Astrocyte (in vitro differentiated cells and primary cell): ENCODE data around the gene FLRT1. TPM values are rescaled to one million over a fixed set of nuclear protein-coding genes. Genes with fewer than 3 reads are reported as not detected.

ENCODE experiments used
- DNase-seq: peaks from one replicate; pipeline ENCODE4 v3.0.0-alpha.2; 2010; ENCODE audit warnings: low read depth
- FAIRE-seq: peaks from 2 replicates; lab custom pipeline; 2011; peaks lifted over from hg19 to GRCh38; lab: Jason Lieb, UNC
- H2AFZ ChIP-seq: 2 replicates; pipeline ENCODE4 v1.6.0; 2012; ENCODE audit warnings: low read depth, low read length, inconsistent platforms
- H3K27ac ChIP-seq: 2 replicates; pipeline ENCODE4 v1.5.1; 2011; ENCODE audit warnings: low read depth, low read length, inconsistent platforms
- H3K27me3 ChIP-seq: 2 replicates; pipeline ENCODE4 v1.6.0; 2011; ENCODE audit warnings: low read length, inconsistent platforms; ENCODE audit not compliant: insufficient read depth
- H3K36me3 ChIP-seq: 2 replicates; pipeline ENCODE4 v1.5.1; 2011; ENCODE audit warnings: low read length, inconsistent platforms; ENCODE audit not compliant: insufficient read depth
- H3K4me1 ChIP-seq: 2 replicates; pipeline ENCODE4 v1.5.1; 2011; ENCODE audit warnings: low read length, inconsistent platforms; ENCODE audit not compliant: insufficient read depth
- H3K4me2 ChIP-seq: 2 replicates; pipeline ENCODE4 v1.6.0; 2012; ENCODE audit warnings: low read length, inconsistent platforms
- H3K4me3 ChIP-seq: 2 replicates; pipeline ENCODE4 v1.5.1; 2011; ENCODE audit warnings: low read depth, mild to moderate bottlenecking, low read length, inconsistent platforms; ENCODE audit not compliant: insufficient read depth
- H3K79me2 ChIP-seq: 2 replicates; pipeline ENCODE4 v1.6.0; 2012; ENCODE audit warnings: mild to moderate bottlenecking, low read length, inconsistent platforms; ENCODE audit not compliant: insufficient read depth
- H3K9ac ChIP-seq: 2 replicates; pipeline ENCODE4 v1.6.0; 2012; ENCODE audit warnings: mild to moderate bottlenecking, low read length, inconsistent platforms
- H3K9me3 ChIP-seq: 2 replicates; pipeline ENCODE4 v1.5.1; 2012; ENCODE audit warnings: low read depth, mild to moderate bottlenecking, low read length, inconsistent platforms; ENCODE audit not compliant: insufficient read depth
- H4K20me1 ChIP-seq: 2 replicates; pipeline ENCODE4 v1.6.0; 2012; ENCODE audit warnings: low read length, inconsistent platforms; ENCODE audit not compliant: insufficient read depth
- H3K27ac Mint-ChIP-seq: one replicate; pipeline ENCODE4 v1.8.0; 2021; ENCODE audit warnings: mild to moderate bottlenecking, mixed read lengths; ENCODE audit not compliant: unreplicated experiment
- H3K27me3 Mint-ChIP-seq: one replicate; pipeline ENCODE4 v1.8.0; 2021; ENCODE audit warnings: low read depth, mixed read lengths; ENCODE audit not compliant: unreplicated experiment
- H3K36me3 Mint-ChIP-seq: one replicate; pipeline ENCODE4 v1.8.0; 2021; ENCODE audit warnings: low read depth, mixed read lengths; ENCODE audit not compliant: unreplicated experiment
- H3K4me1 Mint-ChIP-seq: one replicate; pipeline ENCODE4 v1.8.0; 2021; ENCODE audit warnings: low read depth, mixed read lengths; ENCODE audit not compliant: unreplicated experiment
- H3K4me3 Mint-ChIP-seq: one replicate; pipeline ENCODE4 v1.8.0; 2021; ENCODE audit warnings: mild to moderate bottlenecking, moderate library complexity, mixed read lengths; ENCODE audit not compliant: unreplicated experiment
- H3K9me3 Mint-ChIP-seq: one replicate; pipeline ENCODE4 v1.8.0; 2021; ENCODE audit warnings: mild to moderate bottlenecking, mixed read lengths; ENCODE audit not compliant: unreplicated experiment
- EZH2 ChIP-seq: IDR thresholded peaks from 2 replicates; pipeline ENCODE4 v1.6.1; 2012; ENCODE audit warnings: mild to moderate bottlenecking, low read length, inconsistent platforms; ENCODE audit not compliant: insufficient read depth
- total RNA-seq: library from RNA; stranded (reverse); gene quantifications from 2 replicates; pipeline ENCODE4 v1.2.1, GENCODE V29; 2021
- TF ChIP-seq, protein P1 (sequence below): IDR thresholded peaks from 2 replicates; pipeline ENCODE4 v1.5.1; 2011; ENCODE audit warnings: low read depth, mild to moderate bottlenecking, inconsistent platforms, low read length, moderate library complexity; ENCODE audit not compliant: insufficient read depth

Gene FLRT1
- total RNA-seq, 1 donor from 2014 or later: 0.20 TPM

DNA sequence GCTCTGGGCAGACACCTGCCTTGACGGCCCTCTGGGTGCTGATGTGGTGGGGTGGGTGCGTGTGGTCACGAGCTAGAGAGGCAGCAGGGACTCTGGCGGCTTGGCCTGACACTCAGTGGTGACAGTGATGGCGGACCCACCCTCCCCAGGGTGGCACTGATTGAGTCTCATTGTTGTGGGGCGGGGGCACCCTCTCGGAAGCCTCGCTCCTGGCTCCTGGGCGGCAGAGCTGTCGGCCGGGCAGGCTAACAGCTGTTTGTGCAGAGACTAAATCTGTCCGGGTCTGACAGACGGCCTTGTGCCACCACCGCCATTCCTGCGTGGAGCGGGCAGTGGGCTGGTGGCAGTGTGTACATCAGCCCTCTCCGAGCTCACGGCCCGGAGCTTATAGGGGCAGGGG lies 15.6 kb downstream of the FLRT1 start:
- peaks cover 5% of the 10 kb centered on the region for H4K20me1 ChIP-seq
- H3K9ac ChIP-seq: no peak overlapping the region
- FAIRE-seq (no peak), DNase-seq (no peak)
- H3K4me1 Mint-ChIP-seq: peaks cover 3% of the 10 kb centered on the region
- no peak overlapping the region for H3K4me3 ChIP-seq
- H3K4me3 Mint-ChIP-seq: no peak overlapping the region
- no peaks in the 10 kb centered on the region for H3K9me3 ChIP-seq
- H3K4me2 ChIP-seq: no peak overlapping the region
- no peak for TF ChIP-seq EZH2
- TF ChIP-seq, protein P1, sequence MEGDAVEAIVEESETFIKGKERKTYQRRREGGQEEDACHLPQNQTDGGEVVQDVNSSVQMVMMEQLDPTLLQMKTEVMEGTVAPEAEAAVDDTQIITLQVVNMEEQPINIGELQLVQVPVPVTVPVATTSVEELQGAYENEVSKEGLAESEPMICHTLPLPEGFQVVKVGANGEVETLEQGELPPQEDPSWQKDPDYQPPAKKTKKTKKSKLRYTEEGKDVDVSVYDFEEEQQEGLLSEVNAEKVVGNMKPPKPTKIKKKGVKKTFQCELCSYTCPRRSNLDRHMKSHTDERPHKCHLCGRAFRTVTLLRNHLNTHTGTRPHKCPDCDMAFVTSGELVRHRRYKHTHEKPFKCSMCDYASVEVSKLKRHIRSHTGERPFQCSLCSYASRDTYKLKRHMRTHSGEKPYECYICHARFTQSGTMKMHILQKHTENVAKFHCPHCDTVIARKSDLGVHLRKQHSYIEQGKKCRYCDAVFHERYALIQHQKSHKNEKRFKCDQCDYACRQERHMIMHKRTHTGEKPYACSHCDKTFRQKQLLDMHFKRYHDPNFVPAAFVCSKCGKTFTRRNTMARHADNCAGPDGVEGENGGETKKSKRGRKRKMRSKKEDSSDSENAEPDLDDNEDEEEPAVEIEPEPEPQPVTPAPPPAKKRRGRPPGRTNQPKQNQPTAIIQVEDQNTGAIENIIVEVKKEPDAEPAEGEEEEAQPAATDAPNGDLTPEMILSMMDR: no peak
- no peaks in the 10 kb centered on the region for H3K79me2 ChIP-seq
- H3K27me3 Mint-ChIP-seq: peaks cover 37% of the 10 kb centered on the region
- H3K9me3 Mint-ChIP-seq: no peaks in the 10 kb centered on the region
- no peaks in the 10 kb centered on the region for H3K36me3 ChIP-seq
- no peak overlapping the region for H2AFZ ChIP-seq
- peaks cover 2% of the 10 kb centered on the region for H3K36me3 Mint-ChIP-seq
- no peak overlapping the region for H3K27ac Mint-ChIP-seq
- H3K4me1 ChIP-seq: no peaks in the 10 kb centered on the region
- no peak overlapping the region for H3K27ac ChIP-seq
- H3K27me3 ChIP-seq: no peaks in the 10 kb centered on the region

DNA sequence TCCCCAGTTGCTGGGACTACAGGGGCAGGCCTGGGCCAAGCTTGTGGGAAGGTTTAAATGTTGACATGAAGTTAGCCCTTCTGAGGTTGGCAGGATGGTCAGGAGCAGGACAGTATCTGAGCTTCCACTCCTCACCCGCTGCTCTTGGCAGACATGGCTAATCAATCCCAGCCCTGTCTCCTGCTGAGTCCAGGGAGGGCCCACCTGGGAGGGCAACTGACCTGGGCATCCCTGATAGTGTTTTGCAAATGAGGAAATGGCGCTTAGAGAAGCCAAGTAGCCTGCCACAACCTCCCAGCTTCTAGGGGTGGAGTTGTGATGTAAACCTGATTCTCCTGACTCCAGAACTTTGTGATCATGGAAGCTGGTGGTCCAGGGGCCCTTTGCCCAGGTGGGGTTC lies 16.7 kb downstream of the FLRT1 start:
- no peaks in the 10 kb centered on the region for H3K9me3 Mint-ChIP-seq
- H3K9ac ChIP-seq: no peak overlapping the region
- H3K4me1 Mint-ChIP-seq: peaks cover 3% of the 10 kb centered on the region
- H3K4me3 Mint-ChIP-seq: no peak overlapping the region
- H3K27me3 Mint-ChIP-seq: peaks cover 26% of the 10 kb centered on the region
- H3K79me2 ChIP-seq: no peaks in the 10 kb centered on the region
- no peak overlapping the region for H3K27ac ChIP-seq
- H3K4me1 ChIP-seq: no peaks in the 10 kb centered on the region
- H3K4me3 ChIP-seq: no peak overlapping the region
- no peak overlapping the region for H2AFZ ChIP-seq
- H3K9me3 ChIP-seq: no peaks in the 10 kb centered on the region
- DNase-seq: no peak
- no peak for TF ChIP-seq EZH2
- TF ChIP-seq, protein P1: no peak
- no peak for FAIRE-seq
- no peak overlapping the region for H3K4me2 ChIP-seq
- no peaks in the 10 kb centered on the region for H3K27me3 ChIP-seq
- peaks cover 2% of the 10 kb centered on the region for H3K36me3 Mint-ChIP-seq
- H3K27ac Mint-ChIP-seq: no peak overlapping the region
- H4K20me1 ChIP-seq: peaks cover 5% of the 10 kb centered on the region
- no peaks in the 10 kb centered on the region for H3K36me3 ChIP-seq

DNA sequence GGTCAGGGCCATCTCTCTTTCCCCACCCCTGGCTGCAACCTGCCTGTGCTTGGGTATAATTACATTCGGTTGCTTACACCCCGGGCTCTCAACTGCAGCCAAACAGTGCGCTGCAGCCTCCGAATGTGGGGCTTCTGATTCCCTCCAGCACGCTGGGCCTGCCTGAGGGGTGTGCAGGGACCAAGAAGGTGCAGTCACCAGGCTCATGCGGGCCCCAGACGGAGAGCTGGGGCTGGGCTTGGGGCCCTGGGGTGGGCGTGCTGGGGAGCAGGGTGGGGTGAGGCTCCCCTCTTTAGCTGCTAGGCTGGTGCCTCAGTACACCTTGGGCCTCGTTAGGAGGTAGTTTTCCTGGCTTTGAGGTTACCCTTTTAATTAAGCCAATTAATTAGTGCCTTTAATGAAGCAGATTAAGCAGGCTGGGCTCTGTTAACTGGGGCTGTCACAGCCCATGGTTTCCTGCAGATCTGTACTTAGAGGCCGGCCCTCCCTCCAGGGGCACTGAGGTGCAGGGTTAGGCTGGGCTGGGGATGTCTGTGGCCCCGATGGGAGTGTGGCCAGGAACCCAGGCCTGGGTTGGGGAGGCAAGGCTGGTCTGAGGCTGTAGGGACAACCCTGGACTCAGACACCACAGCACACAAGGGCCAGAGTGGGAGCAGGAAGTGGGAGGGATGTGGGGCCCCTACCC lies 17.3 kb downstream of the FLRT1 start:
- no peak overlapping the region for H3K27ac ChIP-seq
- H3K4me1 Mint-ChIP-seq: peaks cover 4% of the 10 kb centered on the region
- no peak overlapping the region for H3K4me2 ChIP-seq
- peaks cover 3% of the 10 kb centered on the region for H3K27me3 ChIP-seq
- H3K79me2 ChIP-seq: no peaks in the 10 kb centered on the region
- H3K4me3 Mint-ChIP-seq: no peak overlapping the region
- DNase-seq (no peak), FAIRE-seq (no peak)
- peaks cover 4% of the 10 kb centered on the region for H3K4me1 ChIP-seq
- no peaks in the 10 kb centered on the region for H3K9me3 ChIP-seq
- TF ChIP-seq EZH2: no peak
- TF ChIP-seq, protein P1: no peak
- H2AFZ ChIP-seq: no peak overlapping the region
- peaks cover 31% of the 10 kb centered on the region for H3K27me3 Mint-ChIP-seq
- no peaks in the 10 kb centered on the region for H3K36me3 ChIP-seq
- no peak overlapping the region for H3K4me3 ChIP-seq
- no peak overlapping the region for H3K27ac Mint-ChIP-seq
- no peaks in the 10 kb centered on the region for H3K9me3 Mint-ChIP-seq
- peaks cover 10% of the 10 kb centered on the region for H4K20me1 ChIP-seq
- H3K9ac ChIP-seq: no peak overlapping the region
- H3K36me3 Mint-ChIP-seq: peaks cover 2% of the 10 kb centered on the region
